NCI-H128 (cell line): ENCODE results near the gene PDZD7.

Source experiments
- DNase-seq: peaks from one replicate; lab custom pipeline; 2025; ENCODE audit not compliant: unreplicated experiment; lab: John Stamatoyannopoulos, UW

PDZD7 gene

GRCh38 chr10:101061624-101062231 is 30.8 kb upstream of the PDZD7 start, which contains the start of gene KAZALD1:
Gene KAZALD1, plus strand, starts transcription at chr10:101061989. Its CDS starts 604 bp downstream, at chr10:101062593.
- no peak for DNase-seq

GRCh38 chr10:101060951-101061623 is 30.2 kb upstream of the PDZD7 start:
- peak; percentile 82 for DNase-seq

- DNase-seq: peak; percentile 82
Observed at GRCh38 chr10:101060036-101060950, 29.4 kb upstream of the PDZD7 start.

GRCh38 chr10:101056365-101057151 is 25.6 kb upstream of the PDZD7 start:
- DNase-seq: no peak

GRCh38 chr10:101055411-101055810 is 24.5 kb upstream of the PDZD7 start:
- DNase-seq: no peak

- no peak for DNase-seq
Observed at GRCh38 chr10:101054876-101055275, 23.9 kb upstream of the PDZD7 start.

- DNase-seq: no peak
Observed at GRCh38 chr10:101054351-101054750, 23.4 kb upstream of the PDZD7 start.

GRCh38 chr10:101053516-101053915 is 22.6 kb upstream of the PDZD7 start:
- DNase-seq: no peak

- DNase-seq: no peak
Observed at GRCh38 chr10:101052285-101052684, 21.4 kb upstream of the PDZD7 start.

GRCh38 chr10:101050208-101051069 is 19.5 kb upstream of the PDZD7 start:
- peak; percentile 17 for DNase-seq

- peak; percentile 29 for DNase-seq
Observed at GRCh38 chr10:101047961-101048892, 17.3 kb upstream of the PDZD7 start.

GRCh38 chr10:101047268-101047667 is 16.3 kb upstream of the PDZD7 start:
- no peak for DNase-seq

GRCh38 chr10:101046332-101047238 is 15.7 kb upstream of the PDZD7 start:
- no peak for DNase-seq

GRCh38 chr10:101044117-101044516 is 13.2 kb upstream of the PDZD7 start:
- DNase-seq: no peak

GRCh38 chr10:101043363-101043707 is 12.4 kb upstream of the PDZD7 start:
- DNase-seq: no peak

GRCh38 chr10:101042667-101043362 is 11.9 kb upstream of the PDZD7 start:
- DNase-seq: peak; percentile 92

GRCh38 chr10:101042118-101042517 is 11.2 kb upstream of the PDZD7 start:
- DNase-seq: no peak
